NT2/D1 (cell line): ENCODE data around the gene RBMS3.
"Not testable (repeated sequence)": the region's sequence is repeated elsewhere in the genome, so short reads cannot be mapped to it uniquely, and the experiment has no call there.

Source experiments
- DNase-seq: peaks from one replicate; pipeline ENCODE4 v3.0.0-alpha.2; 2011; ENCODE audit warnings: low read depth, low spot score
- H3K27me3 ChIP-seq: 2 replicates; pipeline ENCODE4 v1.6.0; 2011; ENCODE audit warnings: mild to moderate bottlenecking; ENCODE audit not compliant: insufficient read length, insufficient read depth
- H3K36me3 ChIP-seq: 2 replicates; pipeline ENCODE4 v1.6.1; 2011; ENCODE audit warnings: mild to moderate bottlenecking, low read length, mixed read lengths; ENCODE audit not compliant: insufficient read depth, insufficient read length
- H3K4me1 ChIP-seq: 2 replicates; pipeline ENCODE4 v1.5.1; 2011; ENCODE audit not compliant: insufficient read depth, insufficient read length
- H3K4me3 ChIP-seq: 2 replicates; pipeline ENCODE4 v1.5.1; 2011; ENCODE audit warnings: low read depth; ENCODE audit not compliant: insufficient read length
- H3K9ac ChIP-seq: 2 replicates; pipeline ENCODE4 v1.6.0; 2011; ENCODE audit warnings: low read depth; ENCODE audit not compliant: insufficient read length
- H3K9me3 ChIP-seq: 2 replicates; pipeline ENCODE4 v1.5.1; 2011; ENCODE audit warnings: mild to moderate bottlenecking, low read length; ENCODE audit not compliant: insufficient read depth
- SUZ12 ChIP-seq: IDR thresholded peaks from 2 replicates; pipeline ENCODE4 v1.6.1; 2011; ENCODE audit not compliant: insufficient read length, insufficient read depth; ENCODE audit errors: extremely low read depth
- YY1 ChIP-seq: IDR thresholded peaks from 2 replicates; pipeline ENCODE4 v1.6.1; 2011; ENCODE audit not compliant: insufficient read length, insufficient read depth
- ZNF274 ChIP-seq: IDR thresholded peaks from 2 replicates; pipeline ENCODE4 v1.6.1; 2011; ENCODE audit warnings: mild to moderate bottlenecking, low read depth, low read length

The RBMS3 gene

DNA sequence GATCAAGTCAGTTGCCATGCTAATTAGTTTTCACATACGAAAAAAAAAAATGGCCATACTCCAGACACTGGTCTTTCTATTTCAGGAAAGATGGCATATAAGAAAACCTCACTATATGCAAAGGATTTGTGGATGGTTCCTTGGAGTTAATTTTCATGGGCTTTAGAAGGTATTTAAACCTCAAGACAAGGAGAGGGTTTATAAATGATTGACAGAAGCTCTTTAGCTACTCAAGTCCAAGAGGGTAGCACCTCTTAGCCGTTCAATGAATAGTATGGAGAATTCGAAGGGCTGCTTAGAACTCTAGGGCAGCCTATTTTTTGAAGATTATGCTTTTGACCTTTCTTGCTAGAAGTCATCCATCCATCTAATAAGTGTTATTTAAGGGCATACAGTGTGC, 41.7 kb downstream of the RBMS3 start:
- TF ChIP-seq SUZ12: no peak
- no peak for TF ChIP-seq ZNF274
- no peak for TF ChIP-seq YY1
- no peaks in the 10 kb centered on the region for H3K27me3 ChIP-seq
- H3K9me3 ChIP-seq: no peaks in the 10 kb centered on the region
- H3K9ac ChIP-seq: no peak overlapping the region
- no peaks in the 10 kb centered on the region for H3K4me1 ChIP-seq
- no peaks in the 10 kb centered on the region for H3K36me3 ChIP-seq
- H3K4me3 ChIP-seq: no peak overlapping the region
- no peak for DNase-seq

DNA sequence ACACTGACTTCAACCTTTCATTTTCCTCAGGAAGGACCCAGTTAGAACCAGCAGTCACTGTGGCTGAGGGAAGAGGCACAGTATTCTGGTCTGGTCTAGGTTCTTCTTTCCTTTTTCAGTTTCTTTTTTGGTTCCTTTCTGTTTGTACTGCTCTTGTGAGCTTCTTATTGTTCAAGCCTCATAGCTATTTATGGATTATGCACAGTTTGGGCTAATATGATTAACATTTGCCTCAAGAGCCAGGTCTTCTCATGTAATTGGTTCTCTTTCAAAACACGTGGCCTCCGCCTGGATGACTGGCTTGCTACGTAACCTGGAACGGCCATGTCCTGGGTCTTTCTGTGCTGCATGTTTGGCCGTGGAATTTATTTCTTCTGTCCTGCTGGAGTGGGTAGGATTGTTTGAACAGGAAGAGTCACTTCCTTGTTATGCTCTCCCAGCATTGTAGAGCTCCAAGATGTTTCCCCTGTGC, 43.3 kb downstream of the RBMS3 start:
- no peaks in the 10 kb centered on the region for H3K9me3 ChIP-seq
- H3K9ac ChIP-seq: no peak overlapping the region
- no peaks in the 10 kb centered on the region for H3K36me3 ChIP-seq
- TF ChIP-seq ZNF274: no peak
- TF ChIP-seq YY1: no peak
- TF ChIP-seq SUZ12: no peak
- no peaks in the 10 kb centered on the region for H3K4me1 ChIP-seq
- H3K4me3 ChIP-seq: no peak overlapping the region
- DNase-seq: no peak
- no peaks in the 10 kb centered on the region for H3K27me3 ChIP-seq

DNA sequence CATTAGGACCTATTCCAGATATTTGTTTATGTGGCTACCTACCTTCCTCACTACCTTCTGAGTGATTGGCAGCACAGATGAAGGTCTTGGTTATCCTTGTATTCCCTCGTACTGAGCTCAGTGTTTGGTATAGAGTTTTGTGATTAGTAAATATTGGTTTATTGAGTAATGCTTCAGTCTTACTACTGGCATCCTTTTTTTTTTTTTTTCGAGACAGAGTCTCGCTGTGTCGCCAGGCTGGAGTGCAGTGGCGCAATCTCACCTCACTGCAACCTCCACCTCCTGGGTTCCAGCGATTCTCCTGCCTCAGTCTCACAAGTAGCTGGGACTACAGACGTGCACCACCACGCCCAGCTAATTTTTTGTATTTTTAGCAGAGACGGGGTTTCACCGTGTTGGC, 45.7 kb downstream of the RBMS3 start:
- H3K36me3 ChIP-seq, H3K4me3 ChIP-seq, DNase-seq, H3K4me1 ChIP-seq, H3K9me3 ChIP-seq, H3K27me3 ChIP-seq, H3K9ac ChIP-seq: not testable (repeated sequence)

DNA sequence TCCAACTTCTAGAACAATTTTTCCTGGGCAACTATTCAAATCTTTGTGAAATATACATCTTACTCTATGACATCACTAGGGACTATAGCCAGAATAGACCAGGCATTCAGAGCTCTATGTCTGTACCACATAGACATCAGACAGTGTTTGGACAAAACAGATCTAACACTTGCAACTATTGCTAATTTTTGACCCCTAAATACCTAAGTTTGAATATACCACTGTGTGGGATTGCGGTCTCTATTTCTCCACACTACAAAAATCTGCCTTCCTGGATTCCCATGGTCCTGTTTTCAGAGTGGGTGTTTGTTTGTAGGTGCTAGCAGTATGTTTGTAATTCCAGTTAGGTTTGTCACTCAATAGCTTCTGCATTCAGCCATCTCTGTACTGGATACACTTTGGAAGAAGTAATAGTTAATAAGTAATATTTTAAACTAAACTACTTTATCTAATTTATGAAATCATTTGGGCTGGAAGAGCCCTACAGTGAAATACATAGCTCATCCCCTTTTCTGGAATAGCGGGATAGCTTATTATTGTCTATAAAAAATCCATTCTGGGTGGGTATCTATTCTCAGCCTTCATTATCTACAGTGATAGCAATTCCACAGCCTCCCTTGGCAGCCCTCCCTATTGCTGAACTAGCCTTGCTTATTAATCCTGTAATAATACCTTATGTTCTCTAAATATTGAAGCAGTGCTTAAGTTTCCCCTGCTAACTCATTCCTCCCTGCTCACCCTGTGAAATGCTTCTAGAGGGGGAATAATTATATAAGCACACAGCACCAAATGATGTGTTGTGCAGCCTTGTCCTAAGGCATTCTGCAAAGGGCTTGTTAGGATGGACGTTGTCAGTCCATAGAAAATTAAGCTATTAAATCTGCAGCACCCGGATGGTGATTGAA, 49.4 kb downstream of the RBMS3 start:
- DNase-seq: no peak
- TF ChIP-seq SUZ12 (no peak), YY1 (no peak), ZNF274 (no peak)
- Histone ChIP-seq H3K9me3 (no peaks in the 10 kb centered on the region), H3K36me3 (no peaks in the 10 kb centered on the region), H3K4me3 (no peak overlapping the region), H3K9ac (no peak overlapping the region), H3K4me1 (no peaks in the 10 kb centered on the region), H3K27me3 (no peaks in the 10 kb centered on the region)

DNA sequence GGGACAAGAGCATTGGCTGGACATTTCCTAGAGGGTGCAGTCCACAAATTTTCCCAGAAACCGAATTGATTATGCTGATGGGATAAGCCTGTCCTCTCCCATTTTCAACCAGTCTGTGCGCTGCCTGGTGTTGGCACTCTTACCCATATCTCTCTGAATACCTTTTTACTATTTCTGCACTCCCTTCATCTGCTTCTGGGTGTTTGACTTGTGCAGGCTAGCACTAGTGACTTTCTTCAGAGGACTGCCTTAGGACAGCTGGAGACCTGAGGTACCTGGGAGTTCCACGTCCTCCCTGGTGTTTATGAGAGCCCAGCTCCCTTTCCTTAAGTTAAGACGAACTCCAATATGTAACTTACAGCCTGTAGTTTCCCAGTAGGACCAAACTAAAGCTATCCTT, 50.2 kb downstream of the RBMS3 start:
- DNase-seq: no peak
- Histone ChIP-seq H3K4me3 (no peak overlapping the region), H3K9ac (no peak overlapping the region), H3K4me1 (no peaks in the 10 kb centered on the region), H3K36me3 (no peaks in the 10 kb centered on the region), H3K9me3 (no peaks in the 10 kb centered on the region), H3K27me3 (no peaks in the 10 kb centered on the region)
- TF ChIP-seq ZNF274: no peak
- TF ChIP-seq SUZ12: no peak
- no peak for TF ChIP-seq YY1

DNA sequence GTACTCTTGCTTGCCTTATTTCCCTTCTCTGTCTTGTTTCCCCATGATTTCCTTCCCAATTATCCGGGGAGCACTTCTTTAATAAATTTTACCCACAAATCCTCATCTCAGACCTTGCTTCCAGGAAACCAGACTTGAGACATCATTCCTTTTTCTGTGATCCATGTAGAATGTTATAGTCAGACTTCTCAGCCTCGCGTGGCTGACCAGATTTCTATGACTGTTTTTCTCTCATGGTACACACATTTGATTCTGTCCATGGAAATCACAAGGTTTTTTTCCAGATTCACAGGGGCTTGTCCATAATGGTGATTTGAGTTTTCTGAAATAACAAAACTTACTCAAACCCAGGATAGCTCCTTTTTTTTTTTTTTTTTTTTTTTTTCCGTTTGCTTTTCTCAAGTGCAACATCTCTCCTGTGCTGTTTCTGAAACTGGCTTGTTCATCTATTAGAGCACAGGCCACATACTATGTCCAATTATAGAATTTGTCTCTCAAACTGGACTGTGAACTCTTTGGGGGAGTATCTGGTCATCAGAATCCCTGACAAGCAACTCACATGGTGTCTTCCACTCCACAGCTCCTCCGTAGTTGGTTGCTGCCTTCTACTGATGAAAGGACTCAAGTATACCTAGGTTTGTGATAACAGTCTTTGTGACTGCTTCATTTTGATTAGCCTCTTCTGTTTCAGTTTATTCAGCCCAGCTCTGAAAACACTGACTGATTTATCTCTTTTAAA, 50.8 kb downstream of the RBMS3 start:
- Histone ChIP-seq H3K4me1 (no peaks in the 10 kb centered on the region), H3K36me3 (no peaks in the 10 kb centered on the region), H3K9me3 (no peaks in the 10 kb centered on the region), H3K4me3 (no peak overlapping the region), H3K9ac (no peak overlapping the region), H3K27me3 (no peaks in the 10 kb centered on the region)
- TF ChIP-seq ZNF274: no peak
- TF ChIP-seq YY1: no peak
- no peak for TF ChIP-seq SUZ12
- no peak for DNase-seq

DNA sequence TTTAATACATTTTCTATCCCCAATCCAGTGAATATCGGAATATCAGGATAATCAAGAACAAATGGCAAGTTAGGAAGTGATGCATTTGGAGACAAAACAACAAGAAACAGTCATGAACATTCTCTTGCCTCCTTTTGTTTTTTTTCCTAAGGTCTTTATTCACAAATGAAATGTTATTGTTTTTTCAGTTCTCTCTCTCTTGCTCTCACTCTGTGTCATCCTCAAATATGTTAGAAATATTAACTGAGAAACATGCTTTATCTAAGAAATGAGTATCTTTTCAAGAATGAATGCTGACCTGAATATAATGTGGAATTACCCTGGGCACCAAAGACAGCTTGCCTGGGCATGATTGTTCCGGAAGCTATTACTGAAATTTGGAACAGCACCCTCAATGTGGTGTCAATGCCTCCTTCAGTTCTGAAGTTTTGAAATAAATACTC, 51.3 kb downstream of the RBMS3 start:
- no peak for TF ChIP-seq SUZ12
- no peak for TF ChIP-seq YY1
- TF ChIP-seq ZNF274: no peak
- no peak for DNase-seq
- H3K9me3 ChIP-seq: no peaks in the 10 kb centered on the region
- no peak overlapping the region for H3K4me3 ChIP-seq
- no peaks in the 10 kb centered on the region for H3K4me1 ChIP-seq
- no peak overlapping the region for H3K9ac ChIP-seq
- no peaks in the 10 kb centered on the region for H3K27me3 ChIP-seq
- no peaks in the 10 kb centered on the region for H3K36me3 ChIP-seq
